Psoas muscle (tissue), 8 donors: ENCODE results near the gene SLC35F4. TPM values are rescaled to one million over a fixed set of nuclear protein-coding genes. Genes with fewer than 3 reads are reported as not detected.

ENCODE experiments used
- ATAC-seq, 4 donors: fragments of 200-7000 bp; cut with Tn5 transposase; one replicate each; pipeline ENCODE4 v1.9.1; 2020; ENCODE audit warnings: moderate library complexity in 3 of 4, mild to moderate bottlenecking in 2 of 4
- DNase-seq, 2 donors: peaks; one replicate each; pipeline ENCODE4 v3.0.0-alpha.2; 2020
- H3K27ac ChIP-seq: fragments of 200-600 bp; one replicate; pipeline ENCODE4 v1.8.0; 2022
- H3K27me3 ChIP-seq, 3 donors: fragments of 200-600 bp in 1 of 3; one replicate each; pipeline versions ENCODE4 v1.6.1 to v1.8.0; 2013 to 2022; ENCODE audit warnings: low read length in 2 of 3, mild to moderate bottlenecking in 2 of 3, moderate library complexity in 1 of 3; ENCODE audit not compliant: insufficient read depth in 3 of 3
- H3K36me3 ChIP-seq, 2 donors: fragments of 200-600 bp in 1 of 2; one replicate each; pipeline versions ENCODE4 v1.6.1 to v1.8.0; 2013 to 2022; ENCODE audit warnings: low read depth in 1 of 2, mild to moderate bottlenecking in 1 of 2, moderate library complexity in 1 of 2; ENCODE audit not compliant: insufficient read depth in 1 of 2
- H3K4me1 ChIP-seq: fragments of 200-600 bp; one replicate; pipeline ENCODE4 v1.8.0; 2022
- H3K4me3 ChIP-seq: fragments of 200-600 bp; one replicate; pipeline ENCODE4 v1.8.0; 2022; ENCODE audit warnings: mild to moderate bottlenecking
- H3K9me3 ChIP-seq: fragments of 200-600 bp; one replicate; pipeline ENCODE4 v1.8.0; 2022
- WGBS, 3 donors: extraction: QIAGEN DNeasy Blood & Tissue Kit; methylation state at CpG; one replicate each; pipeline versions ENCODE4 v1.1.6 to v1.1.7; 2013; 5-methylcytosine and 5-hydroxymethylcytosine counted together
- intact Hi-C, 2 donors: fragments of 100-400 bp; cut with DNase I; formaldehyde crosslinking; loops; one replicate each; pipeline versions ENCODE4 v1.11.0 to v1.14.2; 2022
- polyA plus RNA-seq, 3 donors: library from polyadenylated mRNA; stranded (reverse); fragments of 200-250 nt; gene quantifications; one replicate each; pipeline ENCODE4 v1.2.3, GENCODE V29; 2013
- total RNA-seq, 4 donors: library from RNA; stranded (reverse); fragmentation: NEBNext Ultra II Directional in 2 of 4; extraction: Animal tissue kit (Norgen Biotek cat#: 25700) in 2 of 4; gene quantifications; one replicate each; pipeline versions ENCODE4 v1.2.1 to v1.2.4, GENCODE V29; 2021 to 2023
- TF ChIP-seq, protein P1 (sequence below): fragments of 200-600 bp; IDR thresholded peaks from one replicate; pipeline ENCODE4 v1.8.0; 2022; ENCODE audit warnings: antibody characterized with exemption
- donor health status: healthy with polysubstance abuse.
- donor health status: DM: no; HTN: no; CAD: no; lungs with moderate emphysema.
- donor health status: Bipolar disorder and iron deficiency.
- donor health status: healthy.
- donor health status: DM: yes; HTN: yes; CAD: no.
- donor health status: DM: no; HTN: no; CAD: no.
- donor health status: DM: no; HTN: no; CAD: no.
- donor health status: DM: yes; HTN: yes; CAD: no.

SLC35F4 gene
- total and polyA plus RNA-seq, 7 donors: not detected

DNA sequence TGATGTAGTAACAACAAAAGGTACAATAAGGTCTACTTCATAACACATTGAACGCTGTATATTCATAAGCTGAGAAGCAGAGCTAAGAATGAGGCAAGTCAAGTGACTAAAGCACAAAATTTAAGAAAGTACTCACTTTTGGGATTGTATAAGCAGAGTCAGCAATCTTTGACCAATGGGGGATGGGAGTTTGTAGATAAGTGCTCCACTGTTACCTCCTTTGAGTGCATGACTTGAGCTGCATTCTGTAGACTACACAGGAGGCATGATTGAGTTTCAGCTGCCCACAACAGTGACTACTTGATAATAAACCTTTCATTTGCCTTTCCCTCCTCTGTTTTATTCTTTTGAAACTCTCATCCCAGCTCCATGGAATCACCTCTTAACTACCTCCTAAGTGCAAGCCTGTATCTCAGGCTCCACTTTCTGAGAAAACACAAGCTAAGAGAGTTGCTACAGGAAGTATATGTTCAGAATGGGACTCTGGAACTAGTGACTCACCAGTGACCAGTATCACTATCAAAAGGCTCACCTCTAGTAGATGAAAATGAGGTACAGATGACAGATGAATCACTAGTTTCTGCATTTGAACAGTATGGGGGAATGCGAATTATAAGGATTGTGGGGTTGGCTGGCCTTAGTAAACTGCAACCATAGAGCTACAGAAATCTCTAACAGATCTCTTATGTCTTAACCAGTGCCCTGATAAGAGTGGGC, 49.2 kb downstream of the SLC35F4 start:
- no peak for ATAC-seq
- intact Hi-C loops: no loop called here
- no peaks in the 10 kb centered on the region for H3K9me3 ChIP-seq
- no peak for DNase-seq
- H3K27me3 ChIP-seq: no peaks in the 10 kb centered on the region
- no peaks in the 10 kb centered on the region for H3K4me1 ChIP-seq
- H3K4me3 ChIP-seq: no peak overlapping the region
- H3K36me3 ChIP-seq: no peaks in the 10 kb centered on the region
- WGBS, 3 donors: 87 to 88% (median 88%) methylated on average over 2 of the region's 2 CpGs
- TF ChIP-seq, protein P1, sequence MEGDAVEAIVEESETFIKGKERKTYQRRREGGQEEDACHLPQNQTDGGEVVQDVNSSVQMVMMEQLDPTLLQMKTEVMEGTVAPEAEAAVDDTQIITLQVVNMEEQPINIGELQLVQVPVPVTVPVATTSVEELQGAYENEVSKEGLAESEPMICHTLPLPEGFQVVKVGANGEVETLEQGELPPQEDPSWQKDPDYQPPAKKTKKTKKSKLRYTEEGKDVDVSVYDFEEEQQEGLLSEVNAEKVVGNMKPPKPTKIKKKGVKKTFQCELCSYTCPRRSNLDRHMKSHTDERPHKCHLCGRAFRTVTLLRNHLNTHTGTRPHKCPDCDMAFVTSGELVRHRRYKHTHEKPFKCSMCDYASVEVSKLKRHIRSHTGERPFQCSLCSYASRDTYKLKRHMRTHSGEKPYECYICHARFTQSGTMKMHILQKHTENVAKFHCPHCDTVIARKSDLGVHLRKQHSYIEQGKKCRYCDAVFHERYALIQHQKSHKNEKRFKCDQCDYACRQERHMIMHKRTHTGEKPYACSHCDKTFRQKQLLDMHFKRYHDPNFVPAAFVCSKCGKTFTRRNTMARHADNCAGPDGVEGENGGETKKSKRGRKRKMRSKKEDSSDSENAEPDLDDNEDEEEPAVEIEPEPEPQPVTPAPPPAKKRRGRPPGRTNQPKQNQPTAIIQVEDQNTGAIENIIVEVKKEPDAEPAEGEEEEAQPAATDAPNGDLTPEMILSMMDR: no peak
- no peak overlapping the region for H3K27ac ChIP-seq

DNA sequence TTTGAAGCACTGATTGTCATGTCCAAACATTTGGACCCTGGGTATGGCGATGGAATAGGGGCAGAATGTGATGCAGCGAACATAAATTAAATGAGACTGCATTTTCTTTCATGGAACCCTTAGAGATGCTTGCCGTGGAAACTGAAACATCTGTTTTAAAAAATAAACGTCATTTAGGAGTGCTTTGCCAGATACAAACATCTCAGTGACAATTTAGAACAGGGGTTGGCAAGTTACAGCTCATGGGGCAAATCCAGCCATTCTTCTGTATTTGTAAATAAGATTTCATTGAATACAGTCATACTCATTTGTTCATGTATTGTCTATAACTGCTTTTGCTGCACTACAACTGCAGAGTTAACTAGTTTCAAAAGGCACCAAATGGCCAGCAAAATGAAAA, 51.2 kb downstream of the SLC35F4 start:
- 45 to 54% (median 46%) methylated on average over 4 of the region's 4 CpGs for WGBS, 3 donors
- intact Hi-C loops: no loop called here

DNA sequence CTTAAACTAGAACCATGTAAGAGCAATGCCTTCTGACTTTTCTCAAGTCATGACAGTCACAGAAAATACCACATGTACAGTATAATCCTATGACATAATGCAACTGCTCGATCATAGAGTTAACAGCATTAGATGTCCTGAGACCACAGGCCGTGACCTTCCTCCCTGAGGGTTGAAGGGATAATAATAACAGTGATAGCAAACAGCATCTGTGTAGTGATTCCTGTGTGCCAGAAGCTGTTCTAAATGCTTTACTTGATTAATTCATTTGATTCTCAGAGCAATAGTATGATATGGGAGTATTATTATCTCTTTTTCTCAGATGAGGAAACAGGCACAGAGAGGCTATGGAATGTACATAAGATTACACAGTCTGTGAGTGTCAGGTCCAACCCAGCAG, 53.2 kb downstream of the SLC35F4 start:
- ATAC-seq (no peak), DNase-seq (no peak)
- WGBS, 3 donors: 44 to 66% (median 48%) methylated on average over 2 of the region's 2 CpGs
- no peak overlapping the region for H3K4me3 ChIP-seq
- no peak overlapping the region for H3K27ac ChIP-seq
- H3K27me3 ChIP-seq: no peaks in the 10 kb centered on the region
- no peaks in the 10 kb centered on the region for H3K4me1 ChIP-seq
- H3K9me3 ChIP-seq: no peaks in the 10 kb centered on the region
- TF ChIP-seq, protein P1: no peak
- intact Hi-C loops: no loop called here
- no peaks in the 10 kb centered on the region for H3K36me3 ChIP-seq

More for the DNA sequence above, 51.2 kb downstream of the SLC35F4 start:
- Histone ChIP-seq H3K4me3 (no peak overlapping the region), H3K4me1 (no peaks in the 10 kb centered on the region), H3K9me3 (no peaks in the 10 kb centered on the region), H3K27me3 (no peaks in the 10 kb centered on the region), H3K36me3 (no peaks in the 10 kb centered on the region), H3K27ac (no peak overlapping the region)
- TF ChIP-seq, protein P1: no peak
- ATAC-seq (no peak), DNase-seq (no peak)

DNA sequence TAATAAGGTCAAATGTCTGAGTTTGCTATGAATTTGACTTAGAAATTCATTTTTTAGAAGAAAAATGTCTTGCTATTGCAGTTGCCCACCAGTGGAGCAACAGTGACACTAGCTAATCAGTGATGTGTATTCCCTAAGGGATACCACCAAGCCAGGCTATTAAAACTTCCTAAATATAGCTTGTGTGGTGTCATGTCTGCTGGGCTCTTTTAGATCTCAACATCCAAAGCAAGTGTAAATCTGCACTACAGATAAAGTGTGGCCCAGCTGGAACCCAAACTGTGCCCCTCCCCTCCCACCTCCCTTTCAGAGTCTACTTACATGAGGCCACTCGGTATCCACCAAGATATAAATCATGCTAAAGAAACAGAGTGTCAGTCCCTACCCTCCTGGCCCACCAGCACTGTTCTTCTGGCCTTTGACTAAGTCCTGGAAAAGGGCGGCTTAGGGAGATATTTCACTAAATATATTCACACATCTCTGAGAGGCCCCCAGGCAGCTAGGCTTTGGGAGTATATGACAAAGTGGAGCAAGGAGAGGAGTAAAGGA, 53.8 kb downstream of the SLC35F4 start:
- no peaks in the 10 kb centered on the region for H3K36me3 ChIP-seq
- H3K9me3 ChIP-seq: no peaks in the 10 kb centered on the region
- no peak overlapping the region for H3K27ac ChIP-seq
- WGBS, 3 donors: 48 to 55% (median 54%) methylated on average over 2 of the region's 2 CpGs
- intact Hi-C loops: no loop called here
- no peak for DNase-seq
- H3K4me3 ChIP-seq: no peak overlapping the region
- H3K27me3 ChIP-seq: no peaks in the 10 kb centered on the region
- no peak for ATAC-seq
- no peaks in the 10 kb centered on the region for H3K4me1 ChIP-seq
- TF ChIP-seq, protein P1: no peak

DNA sequence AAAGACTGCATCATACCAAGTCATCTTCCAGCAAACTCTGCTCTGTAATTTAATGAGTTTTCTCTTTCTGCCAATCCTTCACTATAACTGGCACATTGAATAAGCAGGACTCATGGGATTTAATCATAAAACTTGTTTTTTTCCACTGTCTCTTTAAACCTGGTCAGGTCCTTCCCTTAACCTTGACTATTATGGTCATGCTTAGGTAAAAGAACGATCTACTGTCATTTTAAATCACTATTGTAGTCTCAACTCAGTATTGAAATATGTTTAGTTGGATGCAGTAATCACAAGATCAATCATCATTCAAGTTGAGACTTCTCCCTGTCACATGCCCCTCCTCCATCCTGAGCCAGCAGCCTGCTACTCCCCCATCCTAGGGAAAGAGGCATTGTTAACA, 56.1 kb downstream of the SLC35F4 start:
- intact Hi-C loops: no loop called here
- WGBS, 3 donors: 33 to 41% (median 35%) methylated on average over 1 of the region's 1 CpG
- H3K4me1 ChIP-seq: no peaks in the 10 kb centered on the region
- no peaks in the 10 kb centered on the region for H3K36me3 ChIP-seq
- ATAC-seq (no peak), DNase-seq (no peak)
- no peak overlapping the region for H3K4me3 ChIP-seq
- H3K27me3 ChIP-seq: no peaks in the 10 kb centered on the region
- no peak overlapping the region for H3K27ac ChIP-seq
- no peaks in the 10 kb centered on the region for H3K9me3 ChIP-seq
- TF ChIP-seq, protein P1: no peak
